GM12892 (cell line): ENCODE data around the gene IMPACT.

Source experiments
- POLR2A ChIP-seq: IDR thresholded peaks from 2 replicates; pipeline ENCODE4 v1.6.1; 2011; ENCODE audit warnings: low read depth, low read length, control low read depth
- POLR2AphosphoS5 ChIP-seq: IDR thresholded peaks from 2 replicates; pipeline ENCODE4 v1.6.1; 2011; ENCODE audit warnings: low read depth, low read length, control low read depth
- TAF1 ChIP-seq: IDR thresholded peaks from 2 replicates; pipeline ENCODE4 v1.6.1; 2011; ENCODE audit warnings: low read depth, mild to moderate bottlenecking, control low read depth, low read length, borderline replicate concordance

- TF ChIP-seq POLR2A = no peak
- TF ChIP-seq POLR2AphosphoS5 = no peak
- no peak for TF ChIP-seq TAF1
Observed at GRCh38 chr18:24380163-24380747, 46.2 kb upstream of the IMPACT start.
